CD4-positive, alpha-beta T cell treated with Interferon gamma for 1 hour (primary cell): ENCODE results near the gene TRPM7.

ENCODE experiments used
- DNase-seq: peaks from one replicate; pipeline ENCODE4 v3.0.0-alpha.2; 2020

TRPM7 gene

GRCh38 chr15:50558012-50558411 is 128.6 kb downstream of the TRPM7 start:
- no peak for DNase-seq

- no peak for DNase-seq
These were observed 129.8 kb downstream of the TRPM7 start for GRCh38 chr15:50556642-50557371.

- DNase-seq = no peak
These were observed 134.4 kb downstream of the TRPM7 start for GRCh38 chr15:50552238-50552637.

GRCh38 chr15:50549326-50549725 is 137.3 kb downstream of the TRPM7 start:
- DNase-seq = no peak

GRCh38 chr15:50546566-50546965 is 140.0 kb downstream of the TRPM7 start, which contains the start of gene USP50:
Gene USP50, minus strand, starts transcription at chr15:50546666. Its CDS starts 141 bp downstream, at chr15:50546525.
- no peak for DNase-seq

GRCh38 chr15:50544368-50544767 is 142.2 kb downstream of the TRPM7 start:
- no peak for DNase-seq

- DNase-seq = no peak
These were observed 143.0 kb downstream of the TRPM7 start for GRCh38 chr15:50543556-50543955.

- DNase-seq = no peak
These were observed 143.7 kb downstream of the TRPM7 start for GRCh38 chr15:50542887-50543210.

GRCh38 chr15:50531766-50532165 is 154.8 kb downstream of the TRPM7 start:
- DNase-seq = no peak

GRCh38 chr15:50531163-50531562 is 155.4 kb downstream of the TRPM7 start:
- no peak for DNase-seq

- DNase-seq = no peak
These were observed 162.7 kb downstream of the TRPM7 start for GRCh38 chr15:50523851-50524251.

- no peak for DNase-seq
These were observed 166.7 kb downstream of the TRPM7 start for GRCh38 chr15:50519740-50520425.

GRCh38 chr15:50513001-50513400 is 173.6 kb downstream of the TRPM7 start:
- no peak for DNase-seq
